ENCODE results near the gene NPIPB6.
"Not testable (repeated sequence)": the region's sequence is repeated elsewhere in the genome, so short reads cannot be mapped to it uniquely, and the experiment has no call there.

DNA sequence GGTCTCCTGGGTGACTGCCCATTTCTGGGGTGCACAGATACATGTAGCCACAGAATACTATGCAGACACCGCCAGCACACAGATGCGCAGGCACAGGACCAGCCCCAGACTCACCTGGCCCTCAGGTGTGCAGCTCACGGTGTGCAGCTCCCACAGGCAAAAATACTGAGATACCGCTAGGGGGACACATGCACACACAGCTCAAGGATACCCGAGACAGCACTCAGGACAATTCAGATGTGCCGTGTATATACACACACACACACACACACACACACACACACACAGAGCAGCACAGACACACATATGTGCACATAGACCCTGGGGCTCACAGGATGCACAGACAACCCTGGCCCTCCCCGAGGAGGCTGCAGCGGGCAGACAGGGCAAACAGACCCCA, 11.8 kb upstream of the NPIPB6 start:
- not testable (repeated sequence) for TF ChIP-seq POLR2A, EP300 (IDR thresholded peaks at IDR 0.05)
- TF ChIP-seq, protein P1, sequence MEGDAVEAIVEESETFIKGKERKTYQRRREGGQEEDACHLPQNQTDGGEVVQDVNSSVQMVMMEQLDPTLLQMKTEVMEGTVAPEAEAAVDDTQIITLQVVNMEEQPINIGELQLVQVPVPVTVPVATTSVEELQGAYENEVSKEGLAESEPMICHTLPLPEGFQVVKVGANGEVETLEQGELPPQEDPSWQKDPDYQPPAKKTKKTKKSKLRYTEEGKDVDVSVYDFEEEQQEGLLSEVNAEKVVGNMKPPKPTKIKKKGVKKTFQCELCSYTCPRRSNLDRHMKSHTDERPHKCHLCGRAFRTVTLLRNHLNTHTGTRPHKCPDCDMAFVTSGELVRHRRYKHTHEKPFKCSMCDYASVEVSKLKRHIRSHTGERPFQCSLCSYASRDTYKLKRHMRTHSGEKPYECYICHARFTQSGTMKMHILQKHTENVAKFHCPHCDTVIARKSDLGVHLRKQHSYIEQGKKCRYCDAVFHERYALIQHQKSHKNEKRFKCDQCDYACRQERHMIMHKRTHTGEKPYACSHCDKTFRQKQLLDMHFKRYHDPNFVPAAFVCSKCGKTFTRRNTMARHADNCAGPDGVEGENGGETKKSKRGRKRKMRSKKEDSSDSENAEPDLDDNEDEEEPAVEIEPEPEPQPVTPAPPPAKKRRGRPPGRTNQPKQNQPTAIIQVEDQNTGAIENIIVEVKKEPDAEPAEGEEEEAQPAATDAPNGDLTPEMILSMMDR (IDR thresholded peaks at IDR 0.05): not testable (repeated sequence)

All from ovary (tissue), 3 donors.